Measurements from ENCODE around the gene ATXN7L3. TPM values are rescaled to one million over a fixed set of nuclear protein-coding genes. Genes with fewer than 3 reads are reported as not detected.

ATXN7L3 gene
- total and polyA plus RNA-seq, 10 of the 15 experiments (the other 5 are each of a cell fraction or from before 2014, with no cell fraction given), result 0.71 to 78.7 (median 32.7) TPM

DNA sequence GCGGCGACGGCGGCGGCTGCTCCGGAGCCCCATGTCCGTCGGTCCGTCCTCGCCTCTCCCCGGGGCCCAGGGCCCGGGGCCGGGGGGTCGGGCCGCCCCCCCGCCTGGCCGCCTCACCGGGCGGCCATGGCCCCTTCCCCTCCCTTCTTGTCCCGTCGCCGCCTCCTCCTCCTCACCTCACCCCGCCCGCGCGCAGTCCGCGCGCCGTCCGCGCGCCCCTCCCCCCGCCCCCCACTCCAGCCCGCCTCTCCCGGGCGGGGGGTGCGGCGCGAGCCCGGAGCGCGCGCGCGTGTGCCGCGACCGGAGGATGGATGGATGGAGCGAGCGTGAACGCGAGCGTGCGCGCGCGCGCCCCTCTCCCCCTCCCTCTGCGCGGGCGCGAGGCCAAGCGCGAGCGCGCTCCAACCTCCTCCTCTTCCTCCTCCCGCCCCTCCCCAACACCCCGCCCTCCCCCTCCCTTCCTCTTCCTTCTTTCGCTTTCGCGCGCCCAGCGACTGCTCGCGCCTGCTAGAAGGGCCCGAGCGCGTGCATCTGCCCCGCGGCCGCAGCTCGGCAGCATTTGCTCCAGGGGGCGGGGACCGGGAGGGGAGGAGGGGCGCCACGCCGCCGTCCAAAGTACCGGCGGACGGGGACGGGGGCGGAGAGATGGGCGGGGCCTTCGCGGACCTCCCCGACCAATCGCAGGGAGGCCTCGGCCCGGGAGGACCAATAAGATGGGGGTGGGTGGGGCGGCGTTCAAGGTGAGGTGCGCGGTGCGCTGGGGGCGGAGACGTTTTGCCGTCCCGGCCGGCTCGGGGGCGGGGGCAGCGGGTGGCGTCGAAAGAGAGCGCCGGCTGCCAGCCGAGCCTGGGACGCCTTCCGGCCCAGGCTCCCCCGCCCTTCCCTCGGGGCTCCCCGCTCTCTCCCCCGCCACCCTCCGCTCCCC lies at the start of gene ATXN7L3 (continued):
- TF ChIP-seq, protein P1, sequence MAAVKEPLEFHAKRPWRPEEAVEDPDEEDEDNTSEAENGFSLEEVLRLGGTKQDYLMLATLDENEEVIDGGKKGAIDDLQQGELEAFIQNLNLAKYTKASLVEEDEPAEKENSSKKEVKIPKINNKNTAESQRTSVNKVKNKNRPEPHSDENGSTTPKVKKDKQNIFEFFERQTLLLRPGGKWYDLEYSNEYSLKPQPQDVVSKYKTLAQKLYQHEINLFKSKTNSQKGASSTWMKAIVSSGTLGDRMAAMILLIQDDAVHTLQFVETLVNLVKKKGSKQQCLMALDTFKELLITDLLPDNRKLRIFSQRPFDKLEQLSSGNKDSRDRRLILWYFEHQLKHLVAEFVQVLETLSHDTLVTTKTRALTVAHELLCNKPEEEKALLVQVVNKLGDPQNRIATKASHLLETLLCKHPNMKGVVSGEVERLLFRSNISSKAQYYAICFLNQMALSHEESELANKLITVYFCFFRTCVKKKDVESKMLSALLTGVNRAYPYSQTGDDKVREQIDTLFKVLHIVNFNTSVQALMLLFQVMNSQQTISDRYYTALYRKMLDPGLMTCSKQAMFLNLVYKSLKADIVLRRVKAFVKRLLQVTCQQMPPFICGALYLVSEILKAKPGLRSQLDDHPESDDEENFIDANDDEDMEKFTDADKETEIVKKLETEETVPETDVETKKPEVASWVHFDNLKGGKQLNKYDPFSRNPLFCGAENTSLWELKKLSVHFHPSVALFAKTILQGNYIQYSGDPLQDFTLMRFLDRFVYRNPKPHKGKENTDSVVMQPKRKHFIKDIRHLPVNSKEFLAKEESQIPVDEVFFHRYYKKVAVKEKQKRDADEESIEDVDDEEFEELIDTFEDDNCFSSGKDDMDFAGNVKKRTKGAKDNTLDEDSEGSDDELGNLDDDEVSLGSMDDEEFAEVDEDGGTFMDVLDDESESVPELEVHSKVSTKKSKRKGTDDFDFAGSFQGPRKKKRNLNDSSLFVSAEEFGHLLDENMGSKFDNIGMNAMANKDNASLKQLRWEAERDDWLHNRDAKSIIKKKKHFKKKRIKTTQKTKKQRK (IDR thresholded peaks at IDR 0.05; ENCODE audit: low read depth, low read length), result no peak
- TF ChIP-seq RELA (IDR thresholded peaks at IDR 0.05; ENCODE audit: borderline replicate concordance, partially characterized antibody) (no peak), JUNB (IDR thresholded peaks at IDR 0.05) (no peak), PAX8 (IDR thresholded peaks at IDR 0.05) (no peak), CHD4 (IDR thresholded peaks at IDR 0.05) (no peak), DPF2 (IDR thresholded peaks at IDR 0.05) (no peak), SREBF1 (IDR thresholded peaks at IDR 0.05; ENCODE audit: low read length) (no peak), SRF (IDR thresholded peaks at IDR 0.05; ENCODE audit: low read depth in 2 of 2, low read length in 2 of 2) (peak in 1 of 2 experiments; percentile 71; a peak in 1 of 4 replicates), NKRF (conservative IDR thresholded peaks at IDR 0.05) (no peak), NRF1 (conservative IDR thresholded peaks at IDR 0.05; ENCODE audit: low read depth, low read length) (peak; percentile 29; the same call in 1 of the 2 replicates), SP1 (IDR thresholded peaks at IDR 0.05; ENCODE audit: low read depth, low read length) (peak; percentile 92), CREM (IDR thresholded peaks at IDR 0.05; ENCODE audit: low read depth) (peak; percentile 90)
